Ishikawa (cell line): ENCODE data around the gene WWOX.

Experiments used
- CEBPB ChIP-seq: IDR thresholded peaks from 2 replicates; pipeline ENCODE4 v1.6.1; 2012
- CREB1 ChIP-seq: IDR thresholded peaks from 2 replicates; pipeline ENCODE4 v1.6.1; 2012; ENCODE audit warnings: low read depth
- EP300 ChIP-seq: IDR thresholded peaks from 2 replicates; pipeline ENCODE4 v1.6.1; 2012; ENCODE audit warnings: borderline replicate concordance
- NFIC ChIP-seq: IDR thresholded peaks from 2 replicates; pipeline ENCODE4 v1.6.1; 2012
- RAD21 ChIP-seq: IDR thresholded peaks from 2 replicates; pipeline ENCODE4 v1.6.1; 2012; ENCODE audit warnings: low read depth
- TAF1 ChIP-seq: IDR thresholded peaks from 2 replicates; pipeline ENCODE4 v1.6.1; 2012; ENCODE audit warnings: low read depth, mild to moderate bottlenecking
- TCF12 ChIP-seq: IDR thresholded peaks from 2 replicates; pipeline ENCODE4 v1.6.1; 2012; ENCODE audit warnings: low read depth
- YY1 ChIP-seq: IDR thresholded peaks from 2 replicates; pipeline ENCODE4 v1.6.1; 2012; ENCODE audit warnings: low read depth
- ZBTB7A ChIP-seq: IDR thresholded peaks from 2 replicates; pipeline ENCODE4 v1.6.1; 2012; ENCODE audit warnings: low read depth
- TF ChIP-seq, protein P1 (sequence below): IDR thresholded peaks from 2 replicates; pipeline ENCODE4 v1.6.1; 2012
- TF ChIP-seq, protein P2 (sequence below): IDR thresholded peaks from 2 replicates; pipeline ENCODE4 v1.6.1; 2012
- TF ChIP-seq, protein P3 (sequence below): IDR thresholded peaks from 2 replicates; pipeline ENCODE4 v1.6.1; 2012; ENCODE audit warnings: low read depth, mild to moderate bottlenecking

DNA sequence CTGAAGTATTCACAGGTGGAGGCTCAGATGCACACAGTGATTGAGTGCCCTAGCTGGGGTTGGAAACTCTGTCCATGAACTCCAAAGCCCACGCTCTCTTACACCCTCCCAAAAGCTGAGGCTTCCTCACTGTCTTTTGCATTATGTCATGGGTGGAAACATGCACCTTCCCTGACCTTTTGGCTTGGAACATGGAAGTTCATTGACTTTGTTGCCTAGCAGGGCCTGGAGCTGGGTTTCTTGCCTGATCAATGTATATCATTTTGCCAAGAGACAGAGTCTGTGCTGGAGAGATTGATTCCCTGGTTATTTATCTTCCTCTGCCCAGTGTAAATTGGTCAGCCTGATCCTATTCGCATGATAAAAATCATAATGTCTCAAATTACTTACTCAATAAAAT is 942.7 kb downstream of the WWOX start:
- TF ChIP-seq EP300 (no peak), TAF1 (no peak), CEBPB (no peak), RAD21 (no peak), ZBTB7A (no peak), CREB1 (no peak), TCF12 (no peak), NFIC (no peak), YY1 (no peak)
- TF ChIP-seq, protein P1, sequence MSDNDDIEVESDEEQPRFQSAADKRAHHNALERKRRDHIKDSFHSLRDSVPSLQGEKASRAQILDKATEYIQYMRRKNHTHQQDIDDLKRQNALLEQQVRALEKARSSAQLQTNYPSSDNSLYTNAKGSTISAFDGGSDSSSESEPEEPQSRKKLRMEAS: no peak
- TF ChIP-seq, protein P2, sequence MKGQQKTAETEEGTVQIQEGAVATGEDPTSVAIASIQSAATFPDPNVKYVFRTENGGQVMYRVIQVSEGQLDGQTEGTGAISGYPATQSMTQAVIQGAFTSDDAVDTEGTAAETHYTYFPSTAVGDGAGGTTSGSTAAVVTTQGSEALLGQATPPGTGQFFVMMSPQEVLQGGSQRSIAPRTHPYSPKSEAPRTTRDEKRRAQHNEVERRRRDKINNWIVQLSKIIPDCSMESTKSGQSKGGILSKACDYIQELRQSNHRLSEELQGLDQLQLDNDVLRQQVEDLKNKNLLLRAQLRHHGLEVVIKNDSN: no peak
- TF ChIP-seq, protein P3, sequence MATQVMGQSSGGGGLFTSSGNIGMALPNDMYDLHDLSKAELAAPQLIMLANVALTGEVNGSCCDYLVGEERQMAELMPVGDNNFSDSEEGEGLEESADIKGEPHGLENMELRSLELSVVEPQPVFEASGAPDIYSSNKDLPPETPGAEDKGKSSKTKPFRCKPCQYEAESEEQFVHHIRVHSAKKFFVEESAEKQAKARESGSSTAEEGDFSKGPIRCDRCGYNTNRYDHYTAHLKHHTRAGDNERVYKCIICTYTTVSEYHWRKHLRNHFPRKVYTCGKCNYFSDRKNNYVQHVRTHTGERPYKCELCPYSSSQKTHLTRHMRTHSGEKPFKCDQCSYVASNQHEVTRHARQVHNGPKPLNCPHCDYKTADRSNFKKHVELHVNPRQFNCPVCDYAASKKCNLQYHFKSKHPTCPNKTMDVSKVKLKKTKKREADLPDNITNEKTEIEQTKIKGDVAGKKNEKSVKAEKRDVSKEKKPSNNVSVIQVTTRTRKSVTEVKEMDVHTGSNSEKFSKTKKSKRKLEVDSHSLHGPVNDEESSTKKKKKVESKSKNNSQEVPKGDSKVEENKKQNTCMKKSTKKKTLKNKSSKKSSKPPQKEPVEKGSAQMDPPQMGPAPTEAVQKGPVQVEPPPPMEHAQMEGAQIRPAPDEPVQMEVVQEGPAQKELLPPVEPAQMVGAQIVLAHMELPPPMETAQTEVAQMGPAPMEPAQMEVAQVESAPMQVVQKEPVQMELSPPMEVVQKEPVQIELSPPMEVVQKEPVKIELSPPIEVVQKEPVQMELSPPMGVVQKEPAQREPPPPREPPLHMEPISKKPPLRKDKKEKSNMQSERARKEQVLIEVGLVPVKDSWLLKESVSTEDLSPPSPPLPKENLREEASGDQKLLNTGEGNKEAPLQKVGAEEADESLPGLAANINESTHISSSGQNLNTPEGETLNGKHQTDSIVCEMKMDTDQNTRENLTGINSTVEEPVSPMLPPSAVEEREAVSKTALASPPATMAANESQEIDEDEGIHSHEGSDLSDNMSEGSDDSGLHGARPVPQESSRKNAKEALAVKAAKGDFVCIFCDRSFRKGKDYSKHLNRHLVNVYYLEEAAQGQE: no peak
